ENCODE results near the gene DNAJC13. TPM values are rescaled to one million over a fixed set of nuclear protein-coding genes. Genes with fewer than 3 reads are reported as not detected.

DNAJC13 gene
- total RNA-seq, 1 experiment from 2014 or later, result 24.7 TPM

DNA sequence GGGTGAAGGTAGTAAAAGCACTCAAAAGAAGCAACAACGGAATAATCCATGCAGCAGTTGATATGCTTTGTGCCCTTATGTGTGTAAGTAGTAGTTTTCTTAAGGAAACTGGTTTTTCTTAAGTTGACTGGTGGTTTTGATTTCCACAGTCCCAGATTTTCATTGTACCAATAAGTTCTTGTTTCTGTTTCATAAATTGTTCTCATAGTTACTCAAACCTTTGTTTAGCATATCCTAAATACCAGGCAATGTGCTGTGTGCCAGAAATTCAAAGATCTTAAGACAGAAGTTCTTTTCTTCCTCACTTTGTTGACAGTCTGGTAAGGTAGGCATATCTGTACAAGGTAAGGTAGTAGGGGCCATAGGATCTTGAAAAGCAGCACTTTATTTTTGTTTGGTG is 40.0 kb downstream of the DNAJC13 start:
- no peaks in the 10 kb centered on the region for H3F3A ChIP-seq (ENCODE audit: low read length, unreplicated experiment)
- H3K27me3 ChIP-seq (ENCODE audit: low read length), result no peaks in the 10 kb centered on the region
- H2AFZ ChIP-seq (ENCODE audit: low read length), result no peak overlapping the region
- no peaks in the 10 kb centered on the region for H3K4me1 ChIP-seq (ENCODE audit: insufficient read depth, low read length)
- no peak overlapping the region for H3K9ac ChIP-seq (ENCODE audit: low read length)
- H3K4me3 ChIP-seq (ENCODE audit: low read length), result no peak overlapping the region
- CTCF ChIA-PET, result no interaction called here
- POLR2A ChIA-PET (ENCODE audit: unreplicated experiment), result no interaction called here
- BruUV-seq (replicated peaks), result no TSS peak
- no peaks in the 10 kb centered on the region for H3K79me2 ChIP-seq (ENCODE audit: low read length)
- H3K36me3 ChIP-seq (ENCODE audit: low read depth, low read length), result peaks cover 19% of the 10 kb centered on the region; the same call in 1 of the 2 replicates
- H3K4me2 ChIP-seq (ENCODE audit: low read length), result no peak overlapping the region
- DNase-seq (no peak), ATAC-seq (no peak)
- intact Hi-C loops (cut with micrococcal nuclease), result no loop called here
- H3K27ac ChIP-seq (ENCODE audit: low read length), result no peak overlapping the region
- H3K9me2 ChIP-seq (replicated peaks; ENCODE audit: low read length), result no peaks in the 10 kb centered on the region
- TF ChIP-seq EZH2 (IDR thresholded peaks at IDR 0.05; ENCODE audit: low read length, unreplicated experiment), result no peak
- TF ChIP-seq, protein P1, sequence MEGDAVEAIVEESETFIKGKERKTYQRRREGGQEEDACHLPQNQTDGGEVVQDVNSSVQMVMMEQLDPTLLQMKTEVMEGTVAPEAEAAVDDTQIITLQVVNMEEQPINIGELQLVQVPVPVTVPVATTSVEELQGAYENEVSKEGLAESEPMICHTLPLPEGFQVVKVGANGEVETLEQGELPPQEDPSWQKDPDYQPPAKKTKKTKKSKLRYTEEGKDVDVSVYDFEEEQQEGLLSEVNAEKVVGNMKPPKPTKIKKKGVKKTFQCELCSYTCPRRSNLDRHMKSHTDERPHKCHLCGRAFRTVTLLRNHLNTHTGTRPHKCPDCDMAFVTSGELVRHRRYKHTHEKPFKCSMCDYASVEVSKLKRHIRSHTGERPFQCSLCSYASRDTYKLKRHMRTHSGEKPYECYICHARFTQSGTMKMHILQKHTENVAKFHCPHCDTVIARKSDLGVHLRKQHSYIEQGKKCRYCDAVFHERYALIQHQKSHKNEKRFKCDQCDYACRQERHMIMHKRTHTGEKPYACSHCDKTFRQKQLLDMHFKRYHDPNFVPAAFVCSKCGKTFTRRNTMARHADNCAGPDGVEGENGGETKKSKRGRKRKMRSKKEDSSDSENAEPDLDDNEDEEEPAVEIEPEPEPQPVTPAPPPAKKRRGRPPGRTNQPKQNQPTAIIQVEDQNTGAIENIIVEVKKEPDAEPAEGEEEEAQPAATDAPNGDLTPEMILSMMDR (conservative IDR thresholded peaks at IDR 0.05; ENCODE audit: low read depth, low read length), result no peak
- no peak for TF ChIP-seq EZH2phosphoT487 (IDR thresholded peaks at IDR 0.05; ENCODE audit: borderline replicate concordance, low read length)
- H3K9me3 ChIP-seq (ENCODE audit: low read length), result no peaks in the 10 kb centered on the region
- H4K20me1 ChIP-seq (ENCODE audit: low read length), result no peaks in the 10 kb centered on the region

DNA sequence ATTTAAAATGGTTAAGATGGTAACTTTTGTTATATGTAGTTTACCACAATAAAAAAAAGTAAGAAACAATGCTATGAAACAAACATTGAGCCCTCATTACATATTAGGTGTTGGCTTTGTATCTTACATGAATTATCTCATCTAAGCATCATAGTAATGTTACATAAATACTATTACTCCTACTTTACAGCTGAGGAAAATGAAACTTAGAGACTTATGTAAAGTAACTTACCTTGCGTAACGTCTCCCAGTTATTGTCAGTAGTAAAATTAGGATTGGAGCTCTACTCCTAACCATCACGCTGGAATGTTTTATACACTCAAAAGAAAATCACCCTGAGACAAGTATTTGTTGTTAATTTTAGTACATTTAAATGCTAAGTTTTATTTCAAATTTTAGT is 42.2 kb downstream of the DNAJC13 start:
- H3K9me2 ChIP-seq (replicated peaks; ENCODE audit: low read length), result no peaks in the 10 kb centered on the region
- no peaks in the 10 kb centered on the region for H3F3A ChIP-seq (ENCODE audit: low read length, unreplicated experiment)
- ChIA-PET CTCF (no interaction called here), POLR2A (ENCODE audit: unreplicated experiment) (no interaction called here)
- no peaks in the 10 kb centered on the region for H4K20me1 ChIP-seq (ENCODE audit: low read length)
- no peak overlapping the region for H3K4me3 ChIP-seq (ENCODE audit: low read length)
- H3K79me2 ChIP-seq (ENCODE audit: low read length), result no peaks in the 10 kb centered on the region
- H3K27me3 ChIP-seq (ENCODE audit: low read length), result no peaks in the 10 kb centered on the region
- ATAC-seq (no peak), DNase-seq (no peak)
- H3K27ac ChIP-seq (ENCODE audit: low read length), result no peak overlapping the region
- TF ChIP-seq, protein P1 (conservative IDR thresholded peaks at IDR 0.05; ENCODE audit: low read depth, low read length), result no peak
- TF ChIP-seq EZH2phosphoT487 (IDR thresholded peaks at IDR 0.05; ENCODE audit: borderline replicate concordance, low read length) (no peak), EZH2 (IDR thresholded peaks at IDR 0.05; ENCODE audit: low read length, unreplicated experiment) (no peak)
- no peak overlapping the region for H2AFZ ChIP-seq (ENCODE audit: low read length)
- H3K36me3 ChIP-seq (ENCODE audit: low read depth, low read length), result peaks cover 19% of the 10 kb centered on the region; the same call in 1 of the 2 replicates
- BruUV-seq (replicated peaks), result no TSS peak
- no peaks in the 10 kb centered on the region for H3K4me1 ChIP-seq (ENCODE audit: insufficient read depth, low read length)
- no peak overlapping the region for H3K9ac ChIP-seq (ENCODE audit: low read length)
- intact Hi-C loops (cut with micrococcal nuclease), result no loop called here
- no peaks in the 10 kb centered on the region for H3K9me3 ChIP-seq (ENCODE audit: low read length)
- H3K4me2 ChIP-seq (ENCODE audit: low read length), result no peak overlapping the region

DNA sequence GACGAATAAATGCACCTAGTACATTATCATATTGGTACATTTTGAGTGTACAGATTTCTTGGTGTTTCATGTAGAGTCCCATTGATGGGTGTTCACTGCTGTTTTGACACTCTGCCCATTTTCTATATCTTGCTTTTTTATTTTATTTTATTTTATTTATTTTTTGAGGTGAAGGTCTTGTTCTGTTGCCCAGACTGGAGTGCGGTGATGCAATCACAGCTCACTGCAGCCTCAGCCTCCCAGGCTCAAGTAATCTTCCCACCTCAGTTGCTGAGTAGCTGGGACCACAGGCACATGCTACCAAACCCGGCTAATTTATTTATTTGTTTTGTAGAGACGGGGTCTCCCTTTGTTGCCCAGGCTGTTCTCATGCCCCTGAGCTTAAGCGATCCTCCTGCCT is 44.2 kb downstream of the DNAJC13 start:
- H3K27ac ChIP-seq (ENCODE audit: low read length), result no peak overlapping the region
- no peak overlapping the region for H3K4me2 ChIP-seq (ENCODE audit: low read length)
- no peaks in the 10 kb centered on the region for H3F3A ChIP-seq (ENCODE audit: low read length, unreplicated experiment)
- H3K9me3 ChIP-seq (ENCODE audit: low read length), result no peaks in the 10 kb centered on the region
- peaks cover 21% of the 10 kb centered on the region for H3K36me3 ChIP-seq (ENCODE audit: low read depth, low read length)
- BruUV-seq (replicated peaks), result no TSS peak
- H2AFZ ChIP-seq (ENCODE audit: low read length), result no peak overlapping the region
- no peak overlapping the region for H3K4me3 ChIP-seq (ENCODE audit: low read length)
- H3K79me2 ChIP-seq (ENCODE audit: low read length), result no peaks in the 10 kb centered on the region
- no peak for ATAC-seq
- intact Hi-C loops (cut with micrococcal nuclease), result no loop called here
- H3K9me2 ChIP-seq (replicated peaks; ENCODE audit: low read length), result no peaks in the 10 kb centered on the region
- no peak for DNase-seq
- TF ChIP-seq EZH2phosphoT487 (IDR thresholded peaks at IDR 0.05; ENCODE audit: borderline replicate concordance, low read length) (no peak), EZH2 (IDR thresholded peaks at IDR 0.05; ENCODE audit: low read length, unreplicated experiment) (no peak)
- TF ChIP-seq, protein P1 (conservative IDR thresholded peaks at IDR 0.05; ENCODE audit: low read depth, low read length), result no peak
- no peak overlapping the region for H3K9ac ChIP-seq (ENCODE audit: low read length)
- H4K20me1 ChIP-seq (ENCODE audit: low read length), result no peaks in the 10 kb centered on the region
- POLR2A ChIA-PET (ENCODE audit: unreplicated experiment), result no interaction called here
- H3K27me3 ChIP-seq (ENCODE audit: low read length), result no peaks in the 10 kb centered on the region
- no peaks in the 10 kb centered on the region for H3K4me1 ChIP-seq (ENCODE audit: insufficient read depth, low read length)
- CTCF ChIA-PET, result no interaction called here
